NCI-H526 treated with DMSO at 0.1 percent for 48 hours (cell line): ENCODE results near the gene OGFR.

Experiments used
- DNase-seq: peaks from one replicate; lab custom pipeline; 2025; lab: John Stamatoyannopoulos, UW

Gene OGFR

DNA sequence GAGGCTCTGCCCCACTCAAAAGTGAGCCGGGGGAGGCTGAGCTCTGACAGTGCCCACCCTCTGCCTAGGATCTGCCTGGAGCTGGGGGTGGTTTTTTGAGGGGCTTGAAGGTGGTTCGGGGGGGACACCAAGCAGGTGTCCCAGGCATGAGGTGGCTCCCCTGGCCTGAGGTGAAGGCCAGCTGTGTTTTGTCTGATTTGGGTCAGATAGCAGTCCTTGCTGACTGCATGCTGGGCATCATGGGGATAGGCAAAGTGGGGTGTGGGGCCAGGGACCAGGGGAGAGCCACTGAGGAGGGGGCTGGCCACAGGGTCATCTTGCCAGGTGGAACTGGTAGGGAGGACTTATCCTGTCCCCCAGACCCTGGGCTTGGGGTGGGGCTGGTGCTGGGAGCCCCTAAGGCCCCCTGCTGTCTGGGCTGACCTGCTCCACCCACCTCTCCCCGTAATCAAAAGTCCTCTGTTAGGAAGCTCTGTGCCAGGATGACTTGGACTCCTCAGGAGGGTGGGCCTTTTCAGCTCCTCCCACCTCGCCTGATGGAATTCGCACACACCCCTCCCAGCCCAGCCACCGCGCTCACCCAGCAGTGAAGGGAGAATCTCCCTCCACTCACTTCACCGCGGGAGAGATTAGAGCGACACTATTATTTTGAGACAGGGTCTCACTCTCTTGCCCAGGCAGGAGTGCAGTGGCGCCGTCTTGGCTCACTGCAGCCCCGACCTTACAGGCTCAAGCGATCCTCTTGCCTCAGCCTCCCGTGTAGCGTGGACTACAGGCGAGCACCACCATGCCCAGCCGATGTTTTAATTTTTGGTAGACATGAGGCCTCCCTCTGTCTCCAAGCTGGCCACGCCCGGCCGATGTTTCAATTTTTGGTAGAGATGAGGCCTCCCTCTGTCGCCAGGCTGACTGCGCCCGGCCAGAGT, 10.7 kb downstream of the OGFR start:
- DNase-seq: no peak

DNA sequence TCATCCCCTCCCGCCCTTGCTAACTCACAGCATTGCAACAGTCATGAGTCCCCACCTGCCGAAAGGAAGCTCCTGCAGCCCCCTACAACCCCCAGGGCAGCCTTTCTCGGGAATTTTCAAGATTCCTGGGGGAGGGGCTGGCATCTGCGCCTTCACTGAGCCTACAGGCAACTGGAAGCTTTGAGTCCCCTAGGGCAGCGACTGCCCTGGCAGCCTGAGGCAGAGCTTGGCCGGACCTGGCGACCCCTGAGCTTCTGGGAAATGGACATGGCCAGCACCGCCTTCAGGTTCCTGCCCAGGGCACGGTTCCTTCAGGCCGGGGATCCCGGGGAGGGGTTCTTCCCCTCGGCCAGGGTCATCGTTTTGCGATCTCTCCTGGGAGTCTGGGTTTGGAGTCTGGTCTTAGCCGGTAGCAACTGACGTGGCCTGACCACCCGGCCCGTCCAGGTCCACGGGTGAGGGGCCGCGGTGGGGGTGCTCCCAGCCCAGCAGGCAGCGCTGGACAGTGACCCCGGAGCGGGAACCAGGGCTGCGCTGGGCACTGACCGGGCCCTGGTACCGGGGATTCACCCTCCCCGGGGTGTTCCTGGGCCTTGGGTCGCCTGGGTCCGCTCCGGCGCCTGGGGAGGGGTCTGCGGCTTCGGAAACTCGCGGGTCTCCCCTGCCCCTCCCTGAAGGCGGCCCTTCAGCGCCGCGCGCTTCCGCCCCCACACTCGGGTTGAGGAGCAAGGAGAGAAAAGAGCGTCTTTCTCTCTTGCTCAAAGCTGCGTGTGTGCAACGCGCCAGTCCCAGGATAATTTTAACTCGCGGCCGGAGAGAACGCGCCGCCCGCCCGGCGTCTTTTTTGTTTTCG, 11.6 kb downstream of the OGFR start:
- DNase-seq: no peak

DNA sequence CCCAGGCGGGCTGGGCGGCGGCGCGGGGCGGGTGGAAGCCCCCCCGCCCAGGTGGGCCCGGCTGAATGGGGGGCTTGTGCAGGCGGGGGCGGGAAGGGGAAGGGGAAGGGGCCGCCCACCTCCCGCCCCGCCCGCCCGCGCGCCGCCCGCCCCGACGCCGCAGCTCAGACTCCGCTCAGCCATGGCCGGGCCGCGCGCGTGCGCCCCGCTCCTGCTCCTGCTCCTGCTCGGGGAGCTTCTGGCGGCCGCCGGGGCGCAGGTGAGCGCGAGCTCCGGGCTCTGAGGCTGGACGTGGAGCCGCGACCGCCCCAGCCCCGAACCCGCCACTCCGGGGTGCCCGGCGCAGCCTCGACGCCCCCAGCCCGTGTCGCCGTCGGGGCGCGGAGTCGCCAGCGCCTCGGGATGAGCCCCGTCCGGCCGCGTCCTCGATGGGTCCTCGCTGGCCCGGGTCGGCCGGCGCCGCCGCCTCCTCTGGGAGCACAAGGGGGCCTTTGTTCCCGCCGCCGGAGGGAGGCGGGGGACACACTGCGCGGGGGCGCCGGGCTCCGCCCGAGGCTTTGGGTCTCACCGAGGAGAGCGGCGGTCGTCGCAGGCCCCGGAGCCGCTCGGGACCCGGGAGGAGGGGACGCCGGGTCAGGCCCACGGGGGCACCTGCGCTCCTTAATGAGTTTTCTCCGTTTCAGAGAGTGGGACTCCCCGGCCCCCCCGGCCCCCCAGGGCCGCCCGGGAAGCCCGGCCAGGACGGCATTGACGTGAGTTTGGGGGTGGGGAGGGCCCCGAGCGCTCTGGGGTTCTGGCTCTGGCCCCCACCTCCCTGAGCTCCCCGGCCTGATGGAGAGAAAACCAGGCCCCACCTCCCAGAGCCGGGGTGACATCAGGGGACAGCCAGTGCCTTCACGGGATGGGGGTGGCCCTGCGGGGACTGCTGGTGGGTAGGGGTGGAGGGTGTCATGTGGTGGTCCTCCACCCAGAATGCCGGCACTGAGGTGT, 12.5 kb downstream of the OGFR start, which contains the start of gene COL9A3:
COL9A3 (plus strand) TSS at position 167 of the 990 bp plus-strand sequence; CDS start at position 182, 15 bp downstream.
- DNase-seq: no peak

DNA sequence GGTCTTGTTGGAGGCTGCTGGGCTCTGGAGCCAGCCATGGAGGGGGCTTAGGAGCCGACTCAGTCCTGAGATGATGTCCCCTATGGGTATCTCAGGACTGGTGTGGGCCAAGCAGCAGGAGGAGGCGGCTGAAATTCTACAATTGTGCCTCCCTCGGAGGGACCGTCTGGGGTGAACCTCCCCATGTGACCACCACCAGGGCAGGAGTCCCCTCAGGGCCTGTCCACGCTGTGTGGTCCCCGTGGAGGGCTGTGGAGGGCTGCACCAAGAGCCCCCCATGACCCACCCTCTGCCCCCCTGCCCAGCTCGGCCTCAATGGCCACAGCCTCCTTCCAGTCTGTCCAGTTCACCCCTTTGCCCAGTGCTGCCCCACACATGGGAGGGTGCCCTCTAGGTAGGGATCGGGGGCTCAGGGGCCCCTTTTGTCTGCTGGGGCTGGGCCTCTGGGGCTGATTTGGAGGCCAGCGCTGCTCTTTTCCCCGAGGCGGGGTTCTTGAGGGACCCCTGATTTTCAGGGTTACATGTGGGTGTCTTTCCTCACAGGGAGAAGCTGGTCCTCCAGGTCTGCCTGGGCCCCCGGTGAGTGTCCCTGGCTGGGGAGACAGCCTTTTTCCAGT, 13.4 kb downstream of the OGFR start:
- no peak for DNase-seq

DNA sequence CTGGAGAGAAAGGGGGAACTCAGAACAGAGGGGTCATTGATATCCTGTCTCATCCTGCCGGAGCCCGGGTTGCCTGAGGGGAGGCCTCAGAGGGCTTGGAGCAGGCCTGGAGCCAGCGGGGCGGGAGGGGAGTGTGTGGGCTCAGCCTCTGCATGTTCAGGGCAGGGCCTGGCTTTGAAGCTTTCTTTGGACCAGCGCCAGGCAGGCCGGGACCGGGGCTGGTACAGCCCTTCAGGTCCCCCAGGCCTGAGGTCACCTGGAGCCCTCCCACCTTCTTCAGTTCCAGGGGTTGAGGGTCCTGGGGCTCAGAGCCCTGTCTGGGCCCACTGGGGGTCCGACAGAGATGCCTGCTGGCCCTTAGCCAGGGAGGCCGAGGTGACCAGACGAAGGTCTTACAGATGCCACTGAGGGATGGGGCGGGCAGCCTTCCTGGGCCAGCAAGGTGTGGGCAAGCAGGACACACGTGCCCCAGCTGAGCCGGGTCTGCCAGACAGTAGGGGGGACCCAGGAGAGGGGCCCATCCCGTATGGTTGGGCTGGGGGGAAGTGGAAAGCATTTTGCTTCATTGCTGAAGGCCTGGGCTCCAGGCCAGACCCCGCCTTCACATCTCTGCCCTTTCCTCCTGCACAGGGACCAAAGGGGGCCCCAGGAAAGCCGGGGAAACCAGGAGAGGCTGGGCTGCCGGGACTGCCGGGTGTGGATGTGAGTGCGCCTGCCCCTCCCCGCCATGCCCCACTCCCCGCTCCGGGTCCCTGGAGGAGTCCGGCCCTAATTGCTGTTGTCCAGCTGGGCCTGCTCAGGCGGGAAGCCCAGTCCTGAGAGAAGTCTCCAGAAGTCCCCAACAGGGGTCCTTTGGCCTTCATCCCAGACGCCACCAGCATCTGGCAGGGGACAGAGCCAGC, 14.2 kb downstream of the OGFR start:
- no peak for DNase-seq

DNA sequence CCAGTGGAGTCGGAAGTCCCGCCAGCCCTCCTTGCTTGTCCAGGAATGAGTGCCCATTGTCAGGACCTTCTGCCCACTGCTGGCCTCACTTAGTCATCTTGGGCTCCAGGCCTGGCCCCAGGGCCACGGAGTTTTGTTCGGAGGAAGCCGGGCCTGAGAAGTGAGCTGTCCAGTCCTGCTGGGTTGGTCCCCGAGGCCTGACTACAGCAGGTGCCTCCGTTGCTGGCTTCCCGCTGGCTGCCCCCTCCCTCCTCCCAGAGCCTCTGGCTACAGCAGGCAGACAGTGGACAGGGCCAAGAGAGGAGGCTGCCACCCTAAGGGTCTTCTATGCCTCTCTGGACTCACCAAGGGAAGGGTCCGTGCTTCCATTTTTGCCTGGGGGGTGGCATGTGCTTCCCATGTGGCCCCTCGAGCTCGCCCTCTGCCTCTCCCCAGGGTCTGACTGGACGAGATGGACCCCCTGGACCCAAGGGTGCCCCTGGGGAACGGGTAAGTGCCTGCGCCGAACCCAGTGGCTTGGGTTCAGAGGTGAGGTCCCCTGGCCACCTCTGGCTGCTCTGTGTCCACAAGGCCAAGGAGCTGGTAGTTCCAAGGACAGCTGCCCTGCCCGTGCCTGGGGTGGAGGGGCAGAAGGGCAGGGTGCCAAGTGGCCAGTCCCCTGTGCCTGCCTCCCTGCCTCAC, 15.0 kb downstream of the OGFR start:
- DNase-seq: no peak

DNA sequence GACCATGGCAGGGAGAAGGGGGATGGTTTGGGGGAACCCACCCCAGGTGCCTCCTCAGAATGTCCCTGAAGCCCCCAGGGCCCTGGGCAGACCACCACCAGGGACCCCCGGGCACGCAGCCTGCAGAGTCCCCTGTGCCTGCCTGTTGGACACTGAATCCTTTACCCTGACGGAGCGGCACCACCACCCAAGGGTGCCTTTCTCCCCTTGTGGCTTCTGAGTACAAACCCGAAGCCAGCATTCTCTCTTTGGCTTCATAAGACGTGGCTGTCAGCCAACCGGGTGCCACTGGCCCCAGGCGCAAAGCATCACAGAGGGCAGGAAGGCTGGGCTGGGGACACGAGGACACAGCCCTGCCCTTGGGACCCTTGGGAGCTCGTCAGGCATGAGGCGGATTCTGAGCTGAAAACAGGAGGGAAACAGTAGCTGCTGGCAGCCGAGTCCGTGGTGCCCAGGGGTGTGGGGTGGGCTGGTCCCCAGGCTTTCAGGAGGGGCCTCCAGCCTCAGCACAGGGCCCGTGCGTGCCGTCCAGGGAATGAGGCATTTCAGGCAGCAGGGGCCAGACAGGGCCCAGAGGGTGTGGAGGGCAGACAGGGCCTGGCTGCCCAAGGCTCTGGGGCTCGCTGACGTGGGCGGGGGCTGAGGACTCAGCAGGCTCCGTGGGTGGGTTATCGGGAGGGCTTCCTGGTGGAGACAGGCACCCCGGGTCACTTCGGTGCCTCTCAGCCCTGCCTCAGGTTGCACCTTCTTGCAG, 15.8 kb downstream of the OGFR start:
- DNase-seq: no peak

DNA sequence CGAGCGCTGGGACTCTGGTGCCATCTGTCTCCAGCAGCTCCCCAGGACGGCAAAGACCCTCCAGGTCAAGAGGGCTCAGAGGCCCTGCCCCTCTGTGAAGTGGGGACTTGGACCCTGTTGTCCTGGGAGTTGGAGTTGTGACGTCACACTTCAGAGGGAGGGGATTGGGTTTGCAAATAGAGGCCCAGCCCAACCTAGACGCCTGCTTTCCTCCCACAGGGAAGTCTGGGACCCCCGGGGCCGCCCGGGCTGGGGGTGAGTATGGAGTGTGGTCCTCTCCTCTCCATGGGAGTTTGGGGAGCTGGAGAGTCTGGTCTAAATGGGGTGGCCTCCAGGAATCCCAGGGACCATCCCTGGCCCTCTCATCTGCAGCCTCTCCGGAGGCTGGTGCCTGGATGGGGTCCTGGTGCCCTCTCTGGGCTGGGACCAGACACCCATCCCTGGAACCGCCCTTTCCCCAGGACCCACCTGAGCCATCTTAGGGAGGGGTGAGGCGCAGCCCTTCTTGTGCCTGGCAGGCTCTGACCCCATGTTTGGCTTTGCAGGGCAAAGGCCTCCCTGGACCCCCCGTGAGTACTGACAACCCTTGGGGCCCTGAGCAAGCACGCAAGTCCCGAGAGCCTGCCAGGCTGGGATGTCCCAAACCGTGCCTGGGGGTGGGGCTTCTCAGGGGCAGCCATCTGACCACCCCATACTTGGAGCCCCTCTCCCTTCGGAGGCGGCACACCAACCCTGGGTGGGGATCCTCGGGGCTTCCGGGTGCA, 16.5 kb downstream of the OGFR start:
- DNase-seq: no peak

DNA sequence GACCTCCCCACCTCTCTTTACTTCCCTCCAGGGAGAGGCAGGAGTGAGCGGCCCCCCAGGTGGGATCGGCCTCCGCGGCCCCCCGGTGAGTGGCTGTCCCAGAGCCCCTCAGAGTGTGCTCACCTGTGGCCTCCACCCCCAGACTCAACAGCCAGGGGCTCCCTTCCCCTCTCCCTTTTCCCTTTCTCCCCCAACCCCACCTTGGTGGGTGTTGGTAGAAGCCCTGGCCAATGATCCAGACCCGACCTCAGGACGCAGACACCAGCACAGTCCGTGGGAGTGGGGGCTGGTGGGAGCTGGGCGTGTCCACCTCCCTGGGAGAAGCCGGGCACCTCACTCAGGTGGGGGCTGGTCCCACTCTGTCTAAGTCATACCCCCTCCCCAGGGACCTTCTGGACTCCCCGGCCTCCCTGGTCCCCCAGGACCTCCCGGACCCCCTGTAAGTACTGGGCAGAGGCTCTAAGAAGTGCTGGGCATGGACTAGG, 17.1 kb downstream of the OGFR start:
- DNase-seq: no peak

DNA sequence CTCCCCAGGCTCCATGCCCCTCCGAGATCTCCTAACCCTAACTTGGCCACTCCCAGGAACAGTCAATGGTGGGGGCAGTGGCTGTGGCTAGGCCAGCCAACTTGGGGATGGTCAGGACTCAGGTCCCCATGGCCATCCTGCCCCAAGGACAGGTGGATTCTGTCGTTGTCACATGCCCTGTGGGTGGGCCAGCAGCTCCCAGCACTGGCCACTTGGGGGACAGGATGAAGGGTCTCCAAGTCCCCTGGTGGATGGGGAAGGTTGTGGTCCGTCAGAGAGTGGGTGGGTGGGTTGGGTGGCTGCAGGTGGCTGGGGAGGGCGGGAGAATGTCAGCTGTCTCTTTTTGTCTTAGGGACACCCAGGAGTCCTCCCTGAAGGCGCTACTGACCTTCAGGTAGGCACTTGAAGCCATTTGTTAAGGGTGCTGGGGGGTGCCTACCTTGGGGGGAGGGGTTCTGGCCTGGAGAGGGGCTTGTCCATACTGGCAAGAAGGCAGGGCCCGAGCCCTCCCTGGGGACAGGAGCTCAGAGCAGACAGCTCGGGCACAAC, 17.7 kb downstream of the OGFR start:
- DNase-seq: no peak

DNA sequence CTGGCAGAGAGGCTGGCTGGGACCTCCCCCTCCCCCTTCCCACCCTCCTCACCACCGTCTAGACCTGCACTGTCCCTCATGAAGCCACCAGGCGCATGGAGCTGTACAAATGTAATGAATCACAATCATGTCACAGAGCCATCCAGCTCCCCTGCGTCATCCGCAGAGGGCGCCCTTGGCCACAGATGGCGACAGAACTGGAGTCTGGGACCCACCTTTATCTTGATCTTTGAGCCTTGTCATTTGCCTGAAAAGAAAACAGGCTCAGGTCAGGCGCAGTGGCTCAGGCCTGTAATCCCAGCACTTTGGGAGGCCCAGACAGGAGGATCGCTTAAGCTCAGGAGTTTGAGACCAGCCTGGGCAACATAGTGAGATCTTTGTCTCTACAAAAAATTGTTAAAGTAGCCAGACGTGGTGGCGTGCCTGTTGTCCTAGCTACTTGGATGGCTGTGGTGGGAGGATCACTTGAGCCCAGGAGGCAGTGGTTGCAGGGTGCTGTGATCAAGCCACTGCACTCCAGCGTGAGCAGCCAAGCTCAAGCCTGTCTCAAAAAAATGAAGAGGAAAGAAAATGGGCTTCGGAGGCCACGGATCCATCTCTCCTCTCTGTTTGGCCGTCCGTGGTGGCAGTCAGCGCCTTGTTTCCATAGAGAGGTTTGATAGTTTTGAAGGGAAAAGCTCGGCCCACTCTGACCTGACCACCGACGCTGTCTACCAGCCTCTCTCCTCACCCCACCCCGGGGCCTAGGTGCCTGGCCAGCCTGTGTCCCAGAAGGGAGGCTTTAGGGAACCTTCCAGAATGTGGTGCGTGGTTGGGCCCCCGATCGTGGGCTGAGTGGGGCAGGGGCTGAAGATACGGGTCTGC, 18.4 kb downstream of the OGFR start:
- DNase-seq: peak; percentile 87

DNA sequence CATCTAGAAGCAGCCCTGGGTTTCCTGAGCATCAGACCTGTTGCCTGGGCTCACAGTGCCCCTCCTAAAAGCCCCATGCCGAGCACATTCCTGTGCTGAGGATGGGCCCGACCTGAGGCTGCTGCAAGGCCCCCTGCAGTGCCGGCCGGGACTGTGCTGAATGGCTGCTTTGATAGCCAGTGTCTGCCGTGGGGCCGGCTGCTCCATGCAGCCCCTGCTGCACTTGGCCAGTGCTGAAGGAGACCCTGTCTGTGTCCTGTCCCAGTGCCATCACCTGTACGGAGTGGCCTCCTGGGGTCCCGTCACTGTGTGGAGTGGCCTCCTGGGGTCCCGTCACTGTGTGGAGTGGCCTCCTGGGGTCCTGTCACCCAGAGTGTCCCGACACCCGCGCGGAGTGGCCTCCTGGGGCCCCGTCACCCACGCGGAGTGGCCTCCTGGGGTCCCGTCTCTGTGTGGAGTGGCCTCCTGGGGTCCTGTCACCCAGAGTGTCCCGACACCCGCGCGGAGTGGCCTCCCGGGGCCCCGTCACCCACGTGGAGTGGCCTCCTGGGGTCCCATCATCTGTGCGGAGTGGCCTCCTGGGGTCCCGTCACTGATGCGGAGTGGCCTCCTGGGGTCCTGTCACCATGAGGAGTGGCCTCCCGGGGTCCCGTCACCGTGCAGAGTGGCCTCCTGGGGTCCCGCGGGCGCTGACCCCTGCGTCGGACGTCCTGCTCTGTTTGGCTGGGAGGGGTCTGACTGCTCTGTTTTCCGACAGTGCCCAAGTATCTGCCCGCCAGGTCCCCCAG, 19.2 kb downstream of the OGFR start:
- DNase-seq: no peak

DNA sequence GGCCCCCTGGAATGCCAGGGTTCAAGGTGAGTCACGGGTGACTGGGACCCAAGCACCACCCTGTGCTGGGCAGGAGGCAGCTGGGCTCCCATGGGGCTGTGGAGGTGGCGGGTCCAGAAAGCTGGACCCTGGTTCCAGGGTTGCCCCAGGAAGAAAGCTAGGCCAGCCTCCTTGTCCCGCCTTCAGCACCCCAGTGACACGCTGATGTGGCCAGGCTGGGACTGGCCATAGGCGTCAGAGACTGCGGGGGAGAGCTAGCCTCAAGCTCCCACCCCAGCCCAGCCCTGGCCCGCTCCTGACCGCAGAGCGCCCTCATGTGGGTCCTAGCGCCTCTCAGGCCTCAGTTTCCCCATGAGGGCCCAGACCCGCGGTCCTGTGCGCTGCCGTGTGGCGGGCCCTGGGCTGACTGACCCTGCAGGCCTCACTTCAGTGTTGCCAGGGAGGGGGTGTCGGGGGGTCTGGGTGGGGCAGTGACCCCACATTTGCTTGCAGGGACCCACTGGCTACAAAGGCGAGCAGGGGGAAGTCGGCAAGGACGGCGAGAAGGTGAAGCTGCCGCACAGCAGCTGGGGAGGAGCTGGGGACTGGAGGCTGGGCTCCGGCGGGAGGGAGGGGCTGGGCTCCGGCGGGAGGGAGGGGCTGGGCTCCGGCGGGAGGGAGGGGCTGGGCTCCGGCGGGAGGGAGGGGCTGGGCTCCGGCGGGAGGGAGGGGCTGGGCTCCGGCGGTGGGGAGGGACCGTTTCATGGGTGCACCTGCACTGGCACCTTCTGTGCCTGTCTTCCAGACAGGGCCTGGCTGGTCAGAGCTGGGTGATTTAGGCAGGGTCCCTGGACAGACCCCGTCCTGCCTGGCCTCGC, 20.1 kb downstream of the OGFR start:
- peak; percentile 48 for DNase-seq

DNA sequence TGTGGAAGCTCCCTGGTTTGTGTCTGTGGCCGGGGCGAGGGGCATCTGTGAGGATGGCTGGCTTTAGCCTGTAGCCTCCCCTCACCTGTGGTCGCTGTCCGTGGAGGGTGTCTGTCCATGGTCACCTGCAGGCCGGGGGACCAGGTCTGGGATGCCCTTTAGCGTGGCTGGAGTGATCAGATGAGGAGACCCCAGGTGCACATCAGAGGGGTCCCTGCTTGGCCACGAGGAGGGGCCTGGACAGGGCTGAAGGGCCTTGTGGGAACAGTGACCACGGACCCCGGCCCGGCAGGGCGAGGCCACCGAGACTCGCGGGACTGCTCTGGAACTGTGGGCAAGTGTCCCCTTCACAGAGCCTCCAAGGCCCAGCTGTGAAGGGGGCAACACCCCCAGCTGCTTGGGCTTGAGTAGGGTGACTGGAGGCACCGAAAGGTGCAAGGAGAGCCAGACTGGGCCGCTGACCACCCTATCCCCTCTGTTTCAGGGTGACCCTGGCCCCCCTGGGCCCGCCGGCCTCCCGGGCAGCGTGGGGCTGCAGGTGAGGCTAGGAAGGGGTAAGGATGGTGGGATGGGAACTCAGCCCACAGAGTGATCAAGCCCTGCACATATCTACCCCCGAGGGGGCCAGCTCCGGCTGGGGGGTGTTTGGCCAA, 20.8 kb downstream of the OGFR start:
- no peak for DNase-seq
